Stimulated activated CD4-positive, alpha-beta T cell treated with anti-CD3 and anti-CD28 coated beads, Interleukin-1b, Interleukin-23, amount 100 ng/mL, for 48 hours (primary cell): ENCODE results near the gene CARS2.
A peak's percentile ranks its signal among the peaks of the same experiment; 100 is the strongest.
"Not testable (repeated sequence)": the region's sequence is repeated elsewhere in the genome, so short reads cannot be mapped to it uniquely, and the experiment has no call there.

Source experiments
- DNase-seq: peaks from one replicate; pipeline ENCODE4 v3.0.0-alpha.2; 2020

CARS2 gene

GRCh38 chr13:110636701-110637201, 69.2 kb downstream of the CARS2 start:
- no peak for DNase-seq

- no peak for DNase-seq
Observed at GRCh38 chr13:110636053-110636475, 69.9 kb downstream of the CARS2 start.

- DNase-seq, result no peak
Observed at GRCh38 chr13:110635405-110636002, 70.4 kb downstream of the CARS2 start.

DNA sequence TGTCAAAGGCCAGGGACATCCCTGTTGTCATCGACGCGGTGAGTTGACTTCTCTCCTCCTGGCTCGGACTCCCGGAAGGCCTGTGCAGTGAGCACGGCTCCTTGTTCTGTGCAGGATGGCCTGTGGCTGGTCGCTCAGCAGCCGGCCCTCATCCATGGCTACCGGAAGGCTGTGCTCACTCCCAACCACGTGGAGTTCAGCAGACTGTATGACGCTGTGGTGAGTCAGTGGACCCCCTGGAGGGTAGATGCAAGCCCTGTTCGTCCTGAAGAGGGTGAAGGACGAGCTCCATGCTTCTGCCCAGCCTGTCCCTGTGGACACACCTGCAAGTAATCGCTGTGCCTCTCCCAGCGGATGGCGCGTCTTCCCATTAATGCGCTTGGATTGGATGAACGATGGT, 71.4 kb downstream of the CARS2 start:
- no peak for DNase-seq

GRCh38 chr13:110633776-110634175, 72.1 kb downstream of the CARS2 start:
- DNase-seq, result no peak

GRCh38 chr13:110632255-110632654, 73.7 kb downstream of the CARS2 start:
- not testable (repeated sequence) for DNase-seq

GRCh38 chr13:110630566-110631119, 75.3 kb downstream of the CARS2 start:
- DNase-seq, result no peak

DNA sequence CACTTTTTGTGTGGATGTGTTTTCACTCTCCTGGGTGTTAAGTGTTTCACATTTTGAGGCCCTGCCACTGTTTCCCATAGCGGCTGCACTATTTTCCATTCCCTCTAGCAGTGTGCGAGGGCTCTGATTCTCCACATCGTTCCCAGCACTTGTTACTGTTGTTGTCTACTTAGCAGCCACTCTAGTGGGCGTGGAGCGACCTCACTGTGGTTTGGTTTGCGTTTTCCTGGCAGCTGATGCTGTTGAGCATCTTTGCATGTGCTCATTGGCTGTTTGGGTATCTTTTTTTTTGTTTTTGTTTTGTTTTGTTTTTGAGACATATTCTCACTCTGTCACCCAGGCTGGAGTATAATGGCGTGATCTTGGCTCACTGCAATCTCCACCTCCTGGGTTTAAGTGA, 76.2 kb downstream of the CARS2 start:
- DNase-seq, result no peak

DNA sequence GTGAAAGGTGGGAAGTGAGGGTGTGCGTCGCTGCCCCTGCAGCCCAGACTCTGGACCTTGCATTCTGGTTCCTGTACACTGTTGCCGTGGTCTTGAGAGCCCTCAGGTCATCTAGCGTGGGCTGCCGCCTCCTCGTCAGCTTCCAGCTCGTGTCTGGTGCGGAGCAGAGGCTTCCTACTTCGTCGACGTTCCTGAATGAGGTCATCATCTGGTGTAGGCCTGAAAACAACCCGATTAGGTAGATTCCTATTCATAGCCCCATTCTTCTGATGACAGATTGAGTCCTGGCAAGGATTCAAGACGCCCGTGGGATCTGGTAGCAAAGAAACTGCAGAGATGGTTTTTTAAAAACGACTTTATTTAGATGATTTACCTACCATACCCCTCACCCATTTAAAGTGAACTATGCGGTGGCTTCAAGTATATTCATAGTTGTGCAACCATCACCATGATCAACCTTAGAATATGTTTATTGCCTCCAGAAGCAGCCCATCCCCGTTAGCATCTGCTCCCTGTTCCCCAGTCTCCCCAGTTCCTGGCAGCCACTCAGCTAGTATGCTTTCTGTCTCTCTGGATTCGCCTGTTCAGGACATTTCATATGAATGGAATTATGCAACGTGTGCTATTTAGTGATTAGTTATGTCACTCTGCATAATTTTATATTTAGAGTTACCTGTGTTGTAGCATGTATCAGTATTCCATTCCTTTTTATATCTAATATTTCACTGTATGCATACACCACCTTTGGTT, 76.8 kb downstream of the CARS2 start:
- DNase-seq, result no peak

DNA sequence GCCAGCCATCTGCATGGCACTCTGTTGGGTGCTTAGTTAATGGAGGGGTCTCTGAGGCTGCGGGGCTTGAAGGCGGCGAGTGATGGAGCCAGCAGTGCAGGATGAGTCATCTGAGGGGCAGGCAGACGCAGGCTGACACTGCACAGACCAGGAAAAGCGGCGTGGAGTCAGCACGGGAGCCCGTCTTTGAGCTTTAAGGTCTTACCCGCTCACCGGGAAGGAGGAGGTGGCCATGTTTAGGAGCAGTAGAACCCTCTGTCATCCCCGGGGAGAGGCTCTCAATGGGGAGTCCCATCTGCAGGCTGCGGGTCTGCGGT, 77.5 kb downstream of the CARS2 start:
- DNase-seq, result no peak

- DNase-seq, result no peak
Observed at GRCh38 chr13:110627761-110628476, 78.0 kb downstream of the CARS2 start.

- DNase-seq, result no peak
Observed at GRCh38 chr13:110627351-110627750, 78.6 kb downstream of the CARS2 start.

- no peak for DNase-seq
Observed at GRCh38 chr13:110626521-110626920, 79.4 kb downstream of the CARS2 start.

DNA sequence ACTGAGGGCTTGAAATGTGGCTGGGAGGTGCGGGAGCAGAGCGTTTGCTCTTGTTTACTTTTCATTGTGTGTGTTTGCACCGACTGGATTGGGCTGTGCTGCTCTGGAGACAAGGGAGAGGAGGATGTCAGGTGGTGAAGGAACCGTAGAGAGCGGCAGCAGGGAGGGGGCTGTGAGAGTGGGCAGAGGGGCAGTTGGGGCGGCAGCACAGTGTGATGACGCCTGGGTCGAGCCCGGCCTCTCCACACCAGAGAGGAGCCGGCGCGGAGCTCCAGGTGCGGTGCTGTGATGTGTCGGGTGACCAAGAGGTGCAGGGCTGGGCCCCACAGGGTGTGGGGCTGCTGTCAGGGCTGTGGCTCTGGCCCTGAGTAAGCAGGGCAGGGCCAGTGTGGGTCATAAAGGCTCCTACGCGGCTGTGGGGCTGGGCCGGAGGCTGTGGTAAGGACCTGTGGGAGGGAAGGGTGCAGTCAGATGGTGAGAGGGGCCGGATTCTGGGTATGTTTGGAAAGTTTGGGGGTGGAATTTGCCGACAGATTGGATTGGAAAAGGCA, 80.1 kb downstream of the CARS2 start:
- no peak for DNase-seq

GRCh38 chr13:110624766-110625756, 80.9 kb downstream of the CARS2 start:
- DNase-seq, result no peak

- DNase-seq, result no peak
Observed at GRCh38 chr13:110620596-110620995, 85.3 kb downstream of the CARS2 start.

DNA sequence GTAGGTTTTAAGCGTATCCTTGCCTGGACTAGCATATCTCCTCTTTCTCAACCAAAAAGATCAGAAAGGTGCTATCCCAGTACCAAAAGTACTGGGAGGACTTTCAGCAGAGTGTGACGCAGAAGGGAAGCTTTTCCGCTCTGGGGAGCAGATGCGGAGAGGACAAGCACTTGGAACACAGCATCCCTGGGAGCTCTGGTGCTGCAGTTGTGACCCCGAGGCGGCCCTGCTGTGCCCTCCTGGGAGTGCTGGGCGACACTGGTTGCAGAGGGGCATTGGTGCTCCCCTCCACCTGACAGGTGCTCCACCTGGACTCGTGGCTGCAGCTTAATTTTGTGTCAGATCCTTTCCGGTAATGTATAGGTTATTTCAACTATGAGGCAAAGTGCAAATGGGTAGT, 87.1 kb downstream of the CARS2 start:
- no peak for DNase-seq

DNA sequence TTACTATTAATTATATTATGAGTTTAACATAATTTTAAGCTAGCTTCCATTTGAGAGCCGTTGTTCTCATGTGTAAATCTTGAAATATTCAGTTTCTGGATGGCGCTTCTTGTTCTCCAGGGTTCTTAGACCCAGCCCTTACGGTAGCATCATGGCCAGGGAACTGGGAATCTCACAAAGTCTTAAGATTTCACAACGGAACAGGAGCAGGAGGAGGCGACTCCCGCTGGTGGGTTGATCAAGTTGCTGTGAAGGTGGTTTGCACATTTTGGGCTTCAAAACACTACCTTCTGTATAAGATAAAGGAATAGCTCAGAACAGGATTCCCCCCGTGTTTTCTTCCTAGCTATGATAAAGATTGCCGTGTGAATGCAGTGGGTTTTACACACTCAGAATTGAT, 87.7 kb downstream of the CARS2 start:
- DNase-seq, result no peak

DNA sequence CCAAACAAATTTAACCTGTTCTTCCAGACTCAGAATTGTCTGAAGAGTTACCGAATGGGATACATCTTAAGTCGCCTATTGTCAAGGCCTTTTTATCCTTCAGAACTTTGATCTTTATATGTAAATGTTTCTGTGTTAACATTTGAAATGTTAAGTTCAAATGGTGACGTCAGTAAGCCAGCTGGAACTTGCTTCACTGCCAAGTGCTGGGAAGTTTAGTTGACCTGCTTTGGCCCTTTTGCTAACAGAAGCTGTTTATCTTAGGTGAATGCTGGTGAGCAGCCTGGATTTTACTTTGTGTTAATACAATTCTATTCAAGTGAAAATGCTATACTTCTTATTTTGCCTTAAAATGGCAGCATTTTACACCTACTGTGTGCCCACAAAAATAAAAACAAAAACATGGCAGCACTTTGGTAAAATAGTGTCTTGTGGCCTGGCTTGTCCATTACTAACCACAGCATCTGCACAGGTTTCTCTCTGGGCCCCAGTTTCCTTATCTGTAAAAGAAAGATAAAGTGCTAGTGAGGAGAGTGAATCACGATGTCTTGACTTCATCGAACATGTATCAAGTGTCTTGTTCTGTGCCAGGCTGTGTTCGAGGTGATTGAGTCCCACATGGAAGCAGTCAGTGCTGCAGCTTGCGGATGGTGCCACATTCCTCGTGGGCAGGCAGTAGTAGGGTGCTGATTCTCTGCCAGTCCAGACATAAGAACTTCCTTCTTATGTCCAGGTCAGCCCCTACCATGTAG, 88.4 kb downstream of the CARS2 start:
- DNase-seq, result no peak

- peak; percentile 38 for DNase-seq
Observed at GRCh38 chr13:110616103-110617101, 89.5 kb downstream of the CARS2 start.
